SK-N-SH (cell line): ENCODE results near the gene RNF133.

ENCODE experiments used
- CHD2 ChIP-seq: fragments of 150-350 bp; IDR thresholded peaks from 2 replicates; pipeline ENCODE4 v1.6.1; 2018; ENCODE audit warnings: low read length; ENCODE audit not compliant: partially characterized antibody
- CTCF ChIP-seq: fragments of 200-600 bp; sonication (generic); IDR thresholded peaks from 2 replicates; pipeline ENCODE4 v1.6.1; 2017; ENCODE audit warnings: antibody characterized with exemption, mild to moderate bottlenecking, moderate library complexity
- EZH2phosphoT487 ChIP-seq: fragments of 200-600 bp; sonication (generic); IDR thresholded peaks from 2 replicates; pipeline ENCODE4 v1.6.1; 2017; ENCODE audit warnings: low read depth, mixed run types, mild to moderate bottlenecking, antibody characterized with exemption, moderate library complexity, borderline replicate concordance
- GATA2 ChIP-seq: sonication (generic); formaldehyde crosslinking; IDR thresholded peaks from 2 replicates; pipeline ENCODE4 v1.5.0; 2020; ENCODE audit warnings: mild to moderate bottlenecking, missing genetic modification reagents
- JUND ChIP-seq: IDR thresholded peaks from 2 replicates; pipeline ENCODE4 v1.4.0; 2012
- MEF2A ChIP-seq: IDR thresholded peaks from 2 replicates; pipeline ENCODE4 v1.4.0; 2012; ENCODE audit warnings: low read depth, borderline replicate concordance
- POLR2AphosphoS5 ChIP-seq: IDR thresholded peaks from 2 replicates; pipeline ENCODE4 v1.6.1; 2012; ENCODE audit warnings: low read depth, low read length
- RCOR1 ChIP-seq: fragments of 150-350 bp; IDR thresholded peaks from 2 replicates; pipeline ENCODE4 v1.6.1; 2017; ENCODE audit warnings: antibody characterized with exemption, low read length
- REST ChIP-seq: IDR thresholded peaks from 2 replicates; pipeline ENCODE4 v1.6.1; 2012; ENCODE audit warnings: mild to moderate bottlenecking, low read depth, low read length, moderate library complexity
- RXRA ChIP-seq: IDR thresholded peaks from 2 replicates; pipeline ENCODE4 v1.4.0; 2012; ENCODE audit warnings: low read depth, mild to moderate bottlenecking, borderline replicate concordance
- TAF1 ChIP-seq: IDR thresholded peaks from 2 replicates; pipeline ENCODE4 v1.6.1; 2012; ENCODE audit warnings: low read depth, mild to moderate bottlenecking, low read length, moderate library complexity, borderline replicate concordance
- USF2 ChIP-seq: fragments of 150-350 bp; IDR thresholded peaks from 2 replicates; pipeline ENCODE4 v1.6.1; 2017; ENCODE audit warnings: antibody characterized with exemption, low read length, low read depth, borderline replicate concordance

DNA sequence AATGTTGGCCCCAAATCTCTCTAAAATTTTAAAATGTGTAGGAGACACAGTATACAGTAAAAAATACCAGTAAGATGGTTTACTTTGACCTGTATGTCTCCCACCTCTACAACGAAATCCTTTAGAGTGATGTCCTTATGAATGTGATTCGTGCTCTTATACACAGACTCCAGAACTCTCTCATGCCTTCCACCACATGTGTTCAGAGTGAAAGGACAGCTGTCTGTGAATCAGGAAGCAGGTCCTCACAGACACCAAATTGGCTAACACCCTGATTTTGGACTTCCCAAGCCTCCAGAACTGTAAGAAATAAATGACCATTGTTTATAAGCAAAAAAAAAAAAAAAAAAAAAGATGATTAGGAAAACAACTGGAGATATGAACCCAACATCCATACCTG is 35.2 kb downstream of the RNF133 start:
- TF ChIP-seq CTCF (no peak), RXRA (no peak), POLR2AphosphoS5 (no peak), TAF1 (no peak), RCOR1 (no peak), JUND (no peak), USF2 (no peak), EZH2phosphoT487 (no peak), MEF2A (no peak), REST (no peak), GATA2 (CRISPR knock-in tag) (no peak), CHD2 (no peak)
